ENCODE measurements around the gene SLC27A4.

The SLC27A4 gene

GRCh38 chr9:128339761-128340690, at the start of gene SLC27A4:
TSS of gene SLC27A4 (plus strand) at chr9:128340527. CDS start at chr9:128343133, 2,606 bp downstream.
- DNase-seq (ENCODE audit: low read depth), result peak; percentile 68

- no peak for DNase-seq (ENCODE audit: low read depth)
Observed at GRCh38 chr9:128292009-128292408, 48.3 kb upstream of the SLC27A4 start.

- DNase-seq (ENCODE audit: low read depth), result no peak
Observed at GRCh38 chr9:128293091-128293490, 47.2 kb upstream of the SLC27A4 start.

GRCh38 chr9:128294142-128294541, 46.2 kb upstream of the SLC27A4 start:
- DNase-seq (ENCODE audit: low read depth), result no peak

- no peak for DNase-seq (ENCODE audit: low read depth)
Observed at GRCh38 chr9:128296340-128297220, 43.7 kb upstream of the SLC27A4 start.

- no peak for DNase-seq (ENCODE audit: low read depth)
Observed at GRCh38 chr9:128297221-128297773, 43.0 kb upstream of the SLC27A4 start.

- DNase-seq (ENCODE audit: low read depth), result no peak
Observed at GRCh38 chr9:128298535-128299482, 41.5 kb upstream of the SLC27A4 start.

GRCh38 chr9:128304136-128304970, 36.0 kb upstream of the SLC27A4 start:
- no peak for DNase-seq (ENCODE audit: low read depth)

GRCh38 chr9:128304971-128305288, 35.4 kb upstream of the SLC27A4 start:
- DNase-seq (ENCODE audit: low read depth), result no peak

GRCh38 chr9:128309551-128309950, 30.8 kb upstream of the SLC27A4 start:
- no peak for DNase-seq (ENCODE audit: low read depth)

- no peak for DNase-seq (ENCODE audit: low read depth)
Observed at GRCh38 chr9:128310461-128310860, 29.9 kb upstream of the SLC27A4 start.

- no peak for DNase-seq (ENCODE audit: low read depth)
Observed at GRCh38 chr9:128314697-128315096, 25.6 kb upstream of the SLC27A4 start.

- DNase-seq (ENCODE audit: low read depth), result no peak
Observed at GRCh38 chr9:128316421-128316820, 23.9 kb upstream of the SLC27A4 start.

GRCh38 chr9:128317629-128318028, 22.7 kb upstream of the SLC27A4 start:
- no peak for DNase-seq (ENCODE audit: low read depth)

- DNase-seq (ENCODE audit: low read depth), result no peak
Observed at GRCh38 chr9:128321343-128321742, 19.0 kb upstream of the SLC27A4 start.

GRCh38 chr9:128321879-128322403, 18.4 kb upstream of the SLC27A4 start:
- no peak for DNase-seq (ENCODE audit: low read depth)

- DNase-seq (ENCODE audit: low read depth), result peak; percentile 90
Observed at GRCh38 chr9:128322404-128323211, 17.7 kb upstream of the SLC27A4 start, which contains the start of the genes COQ4 and TRUB2. TSS of gene COQ4 (plus strand) at chr9:128322839. CDS start at chr9:128322859, 20 bp downstream. TSS of gene TRUB2 (minus strand) at chr9:128322447. CDS start at chr9:128322408, 39 bp downstream.

- DNase-seq (ENCODE audit: low read depth), result no peak
Observed at GRCh38 chr9:128323212-128323730, 17.1 kb upstream of the SLC27A4 start.

- no peak for DNase-seq (ENCODE audit: low read depth)
Observed at GRCh38 chr9:128323791-128324190, 16.5 kb upstream of the SLC27A4 start.
